H9 (cell line): ENCODE data around the gene RETNLB. TPM values are rescaled to one million over a fixed set of nuclear protein-coding genes. Genes with fewer than 3 reads are reported as not detected.

Source experiments
- DNase-seq: peaks from one replicate; pipeline ENCODE4 v3.0.0-alpha.2; 2017
- H2AFZ ChIP-seq: one replicate; pipeline ENCODE4 v1.6.1; 2013; ENCODE audit warnings: mild to moderate bottlenecking, low read length, control low read depth, moderate library complexity
- H2AK5ac ChIP-seq: 2 replicates; pipeline ENCODE4 v1.6.1; 2013; ENCODE audit warnings: low read length, control low read depth, mixed read lengths; ENCODE audit not compliant: insufficient read length
- H2BK120ac ChIP-seq: one replicate; pipeline ENCODE4 v1.6.1; 2013; ENCODE audit warnings: low read depth, mild to moderate bottlenecking, low read length, control low read depth, inconsistent platforms; ENCODE audit not compliant: poor library complexity, severe bottlenecking
- H2BK12ac ChIP-seq: 2 replicates; pipeline ENCODE4 v1.6.1; 2013; ENCODE audit warnings: low read length, control low read depth, mixed read lengths, low read depth; ENCODE audit not compliant: insufficient read length
- H2BK15ac ChIP-seq: 2 replicates; pipeline ENCODE4 v1.6.1; 2013; ENCODE audit warnings: low read depth, low read length, control low read depth
- H2BK20ac ChIP-seq: one replicate; pipeline ENCODE4 v1.6.1; 2013; ENCODE audit warnings: low read depth, mild to moderate bottlenecking, low read length, control low read depth, inconsistent platforms; ENCODE audit not compliant: poor library complexity, severe bottlenecking
- H2BK5ac ChIP-seq: 2 replicates; pipeline ENCODE4 v1.6.1; 2013; ENCODE audit warnings: low read length, control low read depth, mixed read lengths; ENCODE audit not compliant: insufficient read length
- H3K14ac ChIP-seq: 2 replicates; pipeline ENCODE4 v1.6.1; 2013; ENCODE audit warnings: low read length, control low read depth; ENCODE audit not compliant: insufficient read depth
- H3K18ac ChIP-seq: 2 replicates; pipeline ENCODE4 v1.6.1; 2013; ENCODE audit warnings: low read depth, mild to moderate bottlenecking, mixed read lengths, low read length, control low read depth; ENCODE audit not compliant: insufficient read length
- H3K23ac ChIP-seq: 2 replicates; pipeline ENCODE4 v1.6.1; 2013; ENCODE audit warnings: low read length, control low read depth, mixed read lengths, low read depth; ENCODE audit not compliant: insufficient read length
- H3K23me2 ChIP-seq: 2 replicates; pipeline ENCODE4 v1.6.1; 2013; ENCODE audit warnings: low read depth, mild to moderate bottlenecking, mixed read lengths, low read length, control low read depth; ENCODE audit not compliant: insufficient read length, poor library complexity, severe bottlenecking
- H3K27ac ChIP-seq: 2 replicates; pipeline ENCODE4 v1.5.1; 2013; ENCODE audit warnings: low read length, control low read depth, mixed read lengths, low read depth; ENCODE audit not compliant: insufficient read length
- H3K27me3 ChIP-seq: 2 replicates; pipeline ENCODE4 v1.6.1; 2013; ENCODE audit warnings: low read length, control low read depth, inconsistent platforms; ENCODE audit not compliant: insufficient read depth
- H3K4ac ChIP-seq: 2 replicates; pipeline ENCODE4 v1.6.1; 2013; ENCODE audit warnings: low read depth, mild to moderate bottlenecking, control low read depth, inconsistent platforms, low read length, moderate library complexity
- H3K4me1 ChIP-seq: 2 replicates; pipeline ENCODE4 v1.6.1; 2013; ENCODE audit warnings: low read length, control low read depth, inconsistent platforms; ENCODE audit not compliant: insufficient read depth
- H3K4me2 ChIP-seq: 2 replicates; pipeline ENCODE4 v1.6.1; 2013; ENCODE audit warnings: low read length, control low read depth, mixed read lengths; ENCODE audit not compliant: insufficient read length, insufficient read depth
- H3K56ac ChIP-seq: 2 replicates; pipeline ENCODE4 v1.6.1; 2013; ENCODE audit warnings: low read depth, mild to moderate bottlenecking, mixed read lengths, low read length, control low read depth; ENCODE audit not compliant: insufficient read length
- H3K79me1 ChIP-seq: 2 replicates; pipeline ENCODE4 v1.6.1; 2013; ENCODE audit warnings: low read depth, mild to moderate bottlenecking, moderate library complexity, low read length, control low read depth, inconsistent platforms; ENCODE audit not compliant: insufficient read depth, poor library complexity, severe bottlenecking
- H3K79me2 ChIP-seq: 2 replicates; pipeline ENCODE4 v1.6.1; 2013; ENCODE audit warnings: low read length, control low read depth, inconsistent platforms; ENCODE audit not compliant: insufficient read depth
- H3K9ac ChIP-seq: 2 replicates; pipeline ENCODE4 v1.6.1; 2013; ENCODE audit warnings: low read length, control low read depth, mixed read lengths; ENCODE audit not compliant: insufficient read length; ENCODE audit errors: extremely low read depth
- H3K9me3 ChIP-seq: one replicate; pipeline ENCODE4 v1.6.1; 2013; ENCODE audit warnings: low read depth, low read length, inconsistent platforms; ENCODE audit not compliant: control insufficient read depth
- H3T11ph ChIP-seq: one replicate; pipeline ENCODE4 v1.6.1; 2013; ENCODE audit warnings: mild to moderate bottlenecking, low read length, control low read depth, inconsistent platforms
- H4K20me1 ChIP-seq: one replicate; pipeline ENCODE4 v1.6.1; 2013; ENCODE audit not compliant: control insufficient read depth, insufficient read length, insufficient read depth
- H4K5ac ChIP-seq: 2 replicates; pipeline ENCODE4 v1.6.1; 2013; ENCODE audit warnings: low read depth, mild to moderate bottlenecking, mixed read lengths, low read length, control low read depth; ENCODE audit not compliant: insufficient read length
- H4K8ac ChIP-seq: replicated peaks from 2 replicates; pipeline ENCODE4 v1.6.1; 2013; ENCODE audit warnings: low read length, control low read depth, mixed read lengths, low read depth; ENCODE audit not compliant: insufficient read length
- H4K91ac ChIP-seq: 2 replicates; pipeline ENCODE4 v1.6.1; 2013; ENCODE audit warnings: low read depth, mild to moderate bottlenecking, moderate library complexity, mixed read lengths, low read length, control low read depth; ENCODE audit not compliant: insufficient read length
- H3K27ac Mint-ChIP-seq, 3 experiments: 2 replicates in 2 of 3; 3 replicates in 1 of 3; pipeline ENCODE4 v1.8.0; 2020 to 2021; ENCODE audit warnings: mixed read lengths in 3 of 3, mild to moderate bottlenecking in 1 of 3, moderate library complexity in 1 of 3
- H3K27me3 Mint-ChIP-seq: 2 replicates; pipeline ENCODE4 v1.8.0; 2021; ENCODE audit warnings: low read depth, mild to moderate bottlenecking, moderate library complexity, mixed read lengths
- H3K36me3 Mint-ChIP-seq, 3 experiments: 2 replicates in 2 of 3; 3 replicates in 1 of 3; pipeline ENCODE4 v1.8.0; 2020 to 2021; ENCODE audit warnings: low read depth in 3 of 3, mixed read lengths in 3 of 3; ENCODE audit not compliant: insufficient read depth in 1 of 3
- H3K4me1 Mint-ChIP-seq, 2 experiments: 2 replicates each; pipeline ENCODE4 v1.8.0; 2020; ENCODE audit warnings: mixed read lengths in 2 of 2
- H3K4me3 Mint-ChIP-seq, 2 experiments: 2 replicates in 1 of 2; 3 replicates in 1 of 2; pipeline ENCODE4 v1.8.0; 2020 to 2021; ENCODE audit warnings: mild to moderate bottlenecking in 2 of 2, mixed read lengths in 2 of 2, moderate library complexity in 1 of 2
- H3K9me3 Mint-ChIP-seq, 2 experiments: 2 replicates in 1 of 2; 3 replicates in 1 of 2; pipeline ENCODE4 v1.8.0; 2020; ENCODE audit warnings: mild to moderate bottlenecking in 2 of 2, mixed read lengths in 2 of 2, moderate library complexity in 1 of 2
- CTCF ChIP-seq: fragments of 200-600 bp; sonication (generic); conservative IDR thresholded peaks from 3 replicates; pipeline ENCODE4 v1.8.0; 2021; ENCODE audit warnings: antibody characterized with exemption, mild to moderate bottlenecking
- WGBS: extraction: QIAGEN DNeasy Blood & Tissue Kit; methylation state at CpG from one replicate; pipeline ENCODE4 v1.1.7; 2013; ENCODE audit warnings: missing lambda C conversion rate, low lambda C conversion rate, mixed read lengths; ENCODE audit not compliant: insufficient read length; ENCODE audit errors: extremely low coverage; 5-methylcytosine and 5-hydroxymethylcytosine counted together
- total RNA-seq: library from RNA; stranded (reverse); gene quantifications from 2 replicates; pipeline ENCODE4 v1.2.1, GENCODE V29; 2021

RETNLB gene
- total RNA-seq, 1 experiment from 2014 or later, result not detected

- Histone ChIP-seq H3K4me1 (no peaks in the 10 kb centered on the region), H3K79me2 (no peaks in the 10 kb centered on the region), H2BK120ac (no peak overlapping the region), H2BK20ac (no peak overlapping the region), H4K5ac (no peak overlapping the region), H3K56ac (no peak overlapping the region), H3T11ph (no peak overlapping the region), H3K9ac (no peak overlapping the region), H3K18ac (no peak overlapping the region), H2AFZ (no peak overlapping the region), H4K91ac (no peak overlapping the region), H3K14ac (no peak overlapping the region), H3K4me2 (no peak overlapping the region), H4K20me1 (no peaks in the 10 kb centered on the region), H2BK12ac (no peak overlapping the region), H3K79me1 (no peaks in the 10 kb centered on the region), H3K27me3 (no peaks in the 10 kb centered on the region), H3K4ac (no peak overlapping the region), H3K23me2 (no peaks in the 10 kb centered on the region), H2AK5ac (no peak overlapping the region), H2BK15ac (no peak overlapping the region), H4K8ac (no peak overlapping the region), H3K9me3 (no peaks in the 10 kb centered on the region), H3K27ac (no peak overlapping the region), H2BK5ac (no peak overlapping the region), H3K23ac (no peak overlapping the region)
- Mint-ChIP-seq H3K9me3 (no peaks in the 10 kb centered on the region; a peak in 1 of 5 replicates), H3K27ac (no peak overlapping the region), H3K4me1 (peaks cover 3 to 4% of the 10 kb centered on the region in 2 experiments; a peak in 1 of 4 replicates), H3K36me3 (no peaks in the 10 kb centered on the region), H3K4me3 (no peak overlapping the region), H3K27me3 (no peaks in the 10 kb centered on the region)
- no peak for TF ChIP-seq CTCF
- no peak for DNase-seq
- no CpG with 5 or more reads among the region's 1 CpG for WGBS
Observed at GRCh38 chr3:108722724-108723123, 34.5 kb downstream of the RETNLB start.
